CD4-positive, alpha-beta T cell (primary cell): ENCODE results near the gene WBP1L. TPM values are rescaled to one million over a fixed set of nuclear protein-coding genes. Genes with fewer than 3 reads are reported as not detected.
"Not testable (repeated sequence)": the region's sequence is repeated elsewhere in the genome, so short reads cannot be mapped to it uniquely, and the experiment has no call there.

Experiments
- ATAC-seq: fragments of 200-7000 bp; cut with Tn5 transposase; one replicate; pipeline ENCODE4 v1.10.0; 2022; ENCODE audit warnings: mild to moderate bottlenecking; ENCODE audit not compliant: poor library complexity
- CTCF ChIA-PET: fragments of 350-600 bp; sonication (Branson Sonifier 250); formaldehyde crosslinking; loops from one replicate; lab custom pipeline; 2021; ENCODE audit warnings: antibody characterized with exemption, inconsistent platforms; lab: Charles Lee
- POLR2A ChIA-PET: fragments of 350-600 bp; sonication (Branson Sonifier 250); formaldehyde crosslinking; loops from one replicate; lab custom pipeline; 2021; ENCODE audit warnings: antibody characterized with exemption, inconsistent platforms; lab: Charles Lee
- DNase-seq, 14 experiments: peaks; one replicate each; pipeline ENCODE4 v3.0.0-alpha.2; 2013 to 2020; ENCODE audit warnings: mixed read lengths in 2 of 14
- H3K27ac ChIP-seq, 2 donors: one replicate each; pipeline versions ENCODE4 v1.5.1 to v1.7.0; 2013; ENCODE audit warnings: low read length in 2 of 2, low read depth in 1 of 2, mild to moderate bottlenecking in 1 of 2
- H3K27me3 ChIP-seq, 2 experiments: 1 replicate in 1 of 2; 2 replicates in 1 of 2; pipeline versions ENCODE4 v1.6.1 to v1.7.0; 2013; ENCODE audit warnings: low read length in 2 of 2, control low read depth in 1 of 2, mild to moderate bottlenecking in 1 of 2, moderate library complexity in 1 of 2; ENCODE audit not compliant: insufficient read depth in 2 of 2, control insufficient read depth in 1 of 2
- H3K36me3 ChIP-seq: one replicate; pipeline ENCODE4 v1.6.1; 2013; ENCODE audit warnings: low read length, control low read depth; ENCODE audit not compliant: insufficient read depth
- H3K4me1 ChIP-seq: one replicate; pipeline ENCODE4 v1.6.1; 2013; ENCODE audit warnings: low read length, control low read depth; ENCODE audit not compliant: insufficient read depth
- H3K4me3 ChIP-seq: one replicate; pipeline ENCODE4 v1.5.1; 2013; ENCODE audit warnings: mild to moderate bottlenecking, low read length, moderate library complexity
- H3K9me3 ChIP-seq, 2 experiments: 1 replicate in 1 of 2; 2 replicates in 1 of 2; pipeline versions ENCODE4 v1.6.1 to v1.7.0; 2013; ENCODE audit warnings: low read length in 2 of 2, mild to moderate bottlenecking in 2 of 2, control low read depth in 1 of 2, moderate library complexity in 1 of 2; ENCODE audit not compliant: control insufficient read depth in 1 of 2, insufficient read depth in 1 of 2
- H3K27ac Mint-ChIP-seq: one replicate; pipeline ENCODE4 v1.8.0; 2020; ENCODE audit warnings: mixed read lengths
- H3K27me3 Mint-ChIP-seq: one replicate; pipeline ENCODE4 v1.8.0; 2021; ENCODE audit warnings: mixed read lengths
- H3K36me3 Mint-ChIP-seq: one replicate; pipeline ENCODE4 v1.8.0; 2021; ENCODE audit warnings: low read depth, mixed read lengths
- H3K4me1 Mint-ChIP-seq: one replicate; pipeline ENCODE4 v1.8.0; 2021; ENCODE audit warnings: low read depth, mixed read lengths
- H3K4me3 Mint-ChIP-seq: one replicate; pipeline ENCODE4 v1.8.0; 2020; ENCODE audit warnings: mild to moderate bottlenecking, mixed read lengths
- H3K9me3 Mint-ChIP-seq: one replicate; pipeline ENCODE4 v1.8.0; 2020; ENCODE audit warnings: mixed read lengths
- CTCF ChIP-seq: fragments of 200-600 bp; IDR thresholded peaks from one replicate; pipeline ENCODE4 v1.8.0; 2022; ENCODE audit warnings: antibody characterized with exemption, mild to moderate bottlenecking
- intact Hi-C, 2 experiments: fragments of 100-400 bp; cut with DNase I in 1 of 2; cut with micrococcal nuclease in 1 of 2; formaldehyde crosslinking; loops; one replicate each; pipeline versions ENCODE4 v1.15.1 to v1.9.0; 2023 to 2025; cut with DNase I, micrococcal nuclease
- polyA plus RNA-seq, 2 donors: library from polyadenylated mRNA; unstranded; fragments of 120-200 nt; gene quantifications; one replicate each; pipeline ENCODE4 v1.2.1, GENCODE V29; 2013
- total RNA-seq, 174 experiments: library from RNA in 2 of 174; stranded (reverse) in 2 of 174; gene quantifications; one replicate each; pipeline ENCODE4 v1.2.3 and lab custom pipeline; 2021 to 2026

The WBP1L gene
- 1 to 10 TPM; 6.1 to 6.5 TPM for total RNA-seq
- polyA plus RNA-seq (2013, experiment 1 of 2), result 37.1 TPM
- polyA plus RNA-seq (2013, experiment 2 of 2), result 32.5 TPM
- total RNA-seq (lab: John Stamatoyannopoulos, UW), result 16.8 to 100 (median 49.4) reads per million in 172 experiments

- Mint-ChIP-seq H3K27ac (peak within 1 kb of the TSS; percentile 86), H3K9me3 (no peaks in the 10 kb centered on the region), H3K4me3 (peak within 1 kb of the TSS; percentile 94), H3K27me3 (no peaks in the 10 kb centered on the region), H3K4me1 (peaks cover 51% of the 10 kb centered on the region), H3K36me3 (peaks cover 16% of the 10 kb centered on the region)
- ChIA-PET POLR2A (interaction anchor here (0.6 to 3.2 kb wide), 18 partner anchors 9 to 592 kb away, joined by 3 to 32 read pairs (median 4); partner anchors contain the start of genes ACTR1A, ARL3, CNNM2 and NFKB2), CTCF (interaction anchor here (0.6 to 4.9 kb wide), 3 partner anchors 10 to 349 kb away, joined by 4 to 30 read pairs (median 5); partner anchors contain the start of genes ARL3 and SFXN2)
- intact Hi-C loops, result loop anchor here (1.0 to 10.0 kb wide), 13 partner anchors 29 to 1699 kb away; partner anchors contain the start of genes ARL3 (in 2 of the 2), CNNM2 (in 2 of the 2), SFXN2 (in 2 of the 2) and HPS6 (in 1 of the 2)
- Histone ChIP-seq H3K9me3 (no peaks in the 10 kb centered on the region), H3K36me3 (no peaks in the 10 kb centered on the region), H3K27me3 (no peaks in the 10 kb centered on the region), H3K4me3 (peak within 1 kb of the TSS; percentile 99), H3K4me1 (peaks cover 27% of the 10 kb centered on the region), H3K27ac (peak within 1 kb of the TSS; percentile 73 to 78)
- TF ChIP-seq CTCF, result no peak
- DNase-seq (peak; percentile 88 to 99 (median 94)), ATAC-seq (peak; percentile 97)
Observed at GRCh38 chr10:102743588-102744373, at the start of gene WBP1L. Gene WBP1L (plus strand): TSS chr10:102743948. CDS start chr10:102744054, 106 bp downstream.

GRCh38 chr10:102695401-102695800 lies 48.3 kb upstream of the WBP1L start:
- H3K27ac ChIP-seq, DNase-seq, ATAC-seq, H3K9me3 Mint-ChIP-seq, H3K9me3 ChIP-seq, H3K4me1 ChIP-seq, H3K4me1 Mint-ChIP-seq, H3K27ac Mint-ChIP-seq, H3K4me3 ChIP-seq, POLR2A ChIA-PET, intact Hi-C loops, H3K27me3 ChIP-seq, CTCF ChIA-PET, H3K4me3 Mint-ChIP-seq, H3K27me3 Mint-ChIP-seq: not testable (repeated sequence)
- peaks cover 52% of the 10 kb centered on the region for H3K36me3 Mint-ChIP-seq
- H3K36me3 ChIP-seq, result peaks cover 34% of the 10 kb centered on the region

GRCh38 chr10:102696736-102697135 lies 47.0 kb upstream of the WBP1L start:
- ChIA-PET CTCF (interaction anchor here (1.1 kb wide), 1 partner anchor 17 kb away, joined by 4 read pairs; the partner anchor contains the start of genes ARL3 and SFXN2), POLR2A (interaction anchor here (1.2 kb wide), 1 partner anchor 22 kb away, joined by 4 read pairs; no protein-coding TSS in a partner anchor)
- no peak overlapping the region for H3K27ac ChIP-seq
- Mint-ChIP-seq H3K36me3 (peaks cover 55% of the 10 kb centered on the region), H3K4me3 (no peak overlapping the region), H3K27ac (no peak overlapping the region), H3K27me3 (no peaks in the 10 kb centered on the region), H3K4me1 (no peaks in the 10 kb centered on the region), H3K9me3 (no peaks in the 10 kb centered on the region)
- no peaks in the 10 kb centered on the region for H3K4me1 ChIP-seq
- no peaks in the 10 kb centered on the region for H3K9me3 ChIP-seq
- H3K4me3 ChIP-seq, result no peak overlapping the region
- TF ChIP-seq CTCF, result no peak
- peaks cover 34% of the 10 kb centered on the region for H3K36me3 ChIP-seq
- no peak for ATAC-seq
- no peaks in the 10 kb centered on the region for H3K27me3 ChIP-seq
- no peak for DNase-seq
- intact Hi-C loops, result no loop called here
